Rectal smooth muscle tissue (tissue), 1 donor: Measurements from ENCODE around the gene ELOVL6.
"Not testable (repeated sequence)": the region's sequence is repeated elsewhere in the genome, so short reads cannot be mapped to it uniquely, and the experiment has no call there.

ENCODE experiments used
- H3K27ac ChIP-seq: one replicate; pipeline ENCODE4 v1.7.0; 2013; ENCODE audit warnings: low read depth, low read length, inconsistent platforms
- H3K27me3 ChIP-seq: one replicate; pipeline ENCODE4 v1.7.0; 2013; ENCODE audit warnings: low read length; ENCODE audit not compliant: control insufficient read depth, insufficient read depth
- H3K36me3 ChIP-seq: one replicate; pipeline ENCODE4 v1.7.0; 2013; ENCODE audit warnings: low read length; ENCODE audit not compliant: control insufficient read depth, insufficient read depth
- H3K4me1 ChIP-seq: one replicate; pipeline ENCODE4 v1.7.0; 2013; ENCODE audit warnings: low read length; ENCODE audit not compliant: control insufficient read depth, insufficient read depth
- H3K4me3 ChIP-seq: one replicate; pipeline ENCODE4 v1.7.0; 2013; ENCODE audit warnings: low read length
- H3K9ac ChIP-seq: one replicate; pipeline ENCODE4 v1.7.0; 2013; ENCODE audit warnings: low read length

The ELOVL6 gene

GRCh38 chr4:110055158-110055768, 143.2 kb downstream of the ELOVL6 start:
- Histone ChIP-seq H3K36me3 (no peaks in the 10 kb centered on the region), H3K27ac (no peak overlapping the region), H3K4me1 (no peaks in the 10 kb centered on the region), H3K27me3 (no peaks in the 10 kb centered on the region), H3K4me3 (no peak overlapping the region), H3K9ac (no peak overlapping the region)

DNA sequence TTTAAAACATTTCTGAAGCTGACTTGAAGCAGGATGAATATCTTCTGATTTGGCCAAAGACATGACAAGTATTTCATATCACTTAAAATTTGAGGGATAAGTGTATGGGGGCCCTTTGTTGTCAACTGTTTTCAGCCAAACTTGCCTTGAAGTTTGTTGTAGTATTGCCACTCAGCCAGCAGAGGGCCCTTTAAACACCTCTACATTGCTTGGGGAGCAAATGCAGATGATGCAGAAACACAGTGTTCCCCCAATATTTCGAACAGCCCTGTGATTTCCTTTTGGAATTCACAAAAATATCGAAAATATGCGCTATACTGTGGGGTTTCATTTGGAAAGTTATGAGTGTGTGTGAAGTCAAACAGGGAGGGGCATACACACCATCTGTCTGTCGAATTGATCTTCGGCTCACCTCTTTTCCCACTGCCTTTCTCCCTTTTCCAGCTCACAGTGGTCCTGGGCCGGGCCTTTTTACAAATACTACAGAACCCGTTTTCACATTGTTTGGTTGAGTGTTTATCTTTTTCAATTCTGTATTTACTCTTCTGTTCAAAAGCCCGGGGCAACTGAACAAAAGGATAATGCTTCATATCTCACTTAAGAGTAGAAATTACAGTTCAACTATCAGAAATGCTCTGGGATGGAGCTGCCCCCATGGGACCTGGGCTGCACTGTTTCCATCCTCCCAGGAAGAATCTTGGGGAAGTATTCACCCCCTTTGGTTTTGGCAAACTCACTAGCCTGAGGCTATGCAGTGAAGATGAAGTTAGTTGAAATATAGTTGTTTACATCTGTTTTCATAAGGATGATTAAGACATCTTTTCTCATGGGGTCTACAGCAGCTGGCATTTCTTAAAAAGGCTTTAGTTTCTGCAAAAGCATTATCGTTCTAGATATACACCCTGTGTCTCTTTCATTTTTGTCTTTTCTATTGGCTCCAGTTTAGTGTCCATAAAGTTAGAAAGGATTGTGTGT, 148.2 kb downstream of the ELOVL6 start:
- no peaks in the 10 kb centered on the region for H3K4me1 ChIP-seq
- H3K4me3 ChIP-seq, result no peak overlapping the region
- no peaks in the 10 kb centered on the region for H3K36me3 ChIP-seq
- no peak overlapping the region for H3K27ac ChIP-seq
- no peaks in the 10 kb centered on the region for H3K27me3 ChIP-seq
- H3K9ac ChIP-seq, result no peak overlapping the region

DNA sequence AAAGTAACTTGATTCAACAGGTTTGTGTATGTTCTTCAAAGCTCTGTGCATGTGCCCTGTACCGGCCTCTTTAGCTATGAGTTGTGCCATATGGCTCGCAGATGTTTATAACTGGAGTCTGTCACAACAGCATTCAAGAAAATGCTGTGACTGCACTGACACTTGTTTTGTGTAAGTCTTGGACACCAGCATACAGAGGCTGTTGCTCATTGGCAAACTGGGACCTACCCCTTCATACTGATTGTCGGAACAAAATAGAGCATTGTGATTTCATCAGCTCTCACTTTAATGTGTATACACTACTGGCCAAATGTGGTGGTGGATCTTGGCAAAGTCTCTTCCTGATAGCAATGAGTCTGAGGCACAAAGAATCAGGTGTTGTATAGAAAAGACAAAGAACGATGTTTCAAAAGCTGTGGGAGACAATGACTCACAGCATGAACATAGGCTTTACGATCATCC, 151.8 kb downstream of the ELOVL6 start:
- Histone ChIP-seq H3K4me3 (no peak overlapping the region), H3K27me3 (no peaks in the 10 kb centered on the region), H3K36me3 (no peaks in the 10 kb centered on the region), H3K9ac (no peak overlapping the region), H3K27ac (no peak overlapping the region), H3K4me1 (no peaks in the 10 kb centered on the region)

GRCh38 chr4:110042545-110043517, 155.6 kb downstream of the ELOVL6 start:
- no peaks in the 10 kb centered on the region for H3K27me3 ChIP-seq
- H3K9ac ChIP-seq, result no peak overlapping the region
- no peak overlapping the region for H3K4me3 ChIP-seq
- no peaks in the 10 kb centered on the region for H3K4me1 ChIP-seq
- H3K36me3 ChIP-seq, result no peaks in the 10 kb centered on the region
- no peak overlapping the region for H3K27ac ChIP-seq

- H3K27ac ChIP-seq, result no peak overlapping the region
- H3K27me3 ChIP-seq, result no peaks in the 10 kb centered on the region
- no peaks in the 10 kb centered on the region for H3K36me3 ChIP-seq
- no peak overlapping the region for H3K9ac ChIP-seq
- H3K4me1 ChIP-seq, result no peaks in the 10 kb centered on the region
- no peak overlapping the region for H3K4me3 ChIP-seq
Observed at GRCh38 chr4:110041735-110042134, 156.7 kb downstream of the ELOVL6 start.

- H3K9ac ChIP-seq, H3K27me3 ChIP-seq, H3K4me3 ChIP-seq, H3K4me1 ChIP-seq, H3K27ac ChIP-seq, H3K36me3 ChIP-seq: not testable (repeated sequence)
Observed at GRCh38 chr4:110039164-110039563, 159.3 kb downstream of the ELOVL6 start.

DNA sequence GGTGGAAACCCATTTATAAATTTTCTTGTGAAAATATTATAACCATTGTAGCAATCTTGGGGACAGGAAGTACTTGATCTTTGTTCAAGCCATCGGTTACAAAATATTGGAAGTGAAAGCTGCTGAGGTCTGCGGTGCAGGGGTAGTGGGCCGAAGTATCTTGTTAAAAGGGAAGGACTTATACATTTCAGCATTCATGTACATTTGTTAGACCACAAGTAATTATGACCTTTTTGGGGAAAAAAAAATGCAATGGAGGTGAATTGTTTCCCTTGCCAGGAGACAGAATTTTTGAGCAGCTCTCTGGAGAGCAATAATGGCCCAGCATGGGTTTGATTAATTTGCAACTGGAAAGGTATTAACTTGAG, 164.4 kb downstream of the ELOVL6 start:
- Histone ChIP-seq H3K9ac (no peak overlapping the region), H3K27ac (no peak overlapping the region), H3K4me1 (no peaks in the 10 kb centered on the region), H3K4me3 (no peak overlapping the region), H3K27me3 (no peaks in the 10 kb centered on the region), H3K36me3 (no peaks in the 10 kb centered on the region)

DNA sequence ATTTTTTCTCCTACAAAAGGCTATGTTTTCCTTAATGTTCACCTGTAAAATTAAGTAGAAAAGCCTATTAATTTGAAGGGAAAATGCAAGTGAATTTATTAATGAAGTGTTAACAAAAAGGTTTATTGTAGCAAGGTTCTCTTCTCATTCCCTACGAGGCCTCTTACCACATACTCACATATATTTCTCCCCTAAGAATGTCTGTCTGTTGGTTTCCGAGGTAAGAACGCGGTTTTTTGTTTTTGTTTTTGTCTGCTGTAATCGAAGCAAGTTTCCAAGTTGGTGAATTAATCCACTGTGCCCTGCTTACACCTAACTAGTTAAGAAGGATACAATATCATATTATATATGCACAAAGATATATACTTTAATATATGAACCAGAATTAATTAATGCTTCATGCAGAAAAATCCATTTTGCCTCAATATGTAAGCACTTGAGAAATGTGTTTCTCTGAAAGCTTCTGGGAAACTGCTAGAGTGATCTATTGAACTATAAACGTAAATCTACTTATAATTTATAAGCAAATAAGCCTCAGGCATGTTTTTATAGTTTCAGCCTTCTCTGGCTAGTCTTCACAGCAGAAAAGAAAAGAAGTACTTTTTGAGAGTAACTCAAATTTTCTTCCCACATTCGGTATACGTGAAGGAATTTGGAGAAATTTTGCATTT, 164.9 kb downstream of the ELOVL6 start:
- Histone ChIP-seq H3K4me3 (no peak overlapping the region), H3K36me3 (no peaks in the 10 kb centered on the region), H3K9ac (no peak overlapping the region), H3K27ac (no peak overlapping the region), H3K27me3 (no peaks in the 10 kb centered on the region), H3K4me1 (no peaks in the 10 kb centered on the region)

GRCh38 chr4:110032603-110033002, 165.8 kb downstream of the ELOVL6 start:
- no peaks in the 10 kb centered on the region for H3K4me1 ChIP-seq
- H3K27ac ChIP-seq, result no peak overlapping the region
- no peaks in the 10 kb centered on the region for H3K27me3 ChIP-seq
- H3K36me3 ChIP-seq, result no peaks in the 10 kb centered on the region
- H3K4me3 ChIP-seq, result no peak overlapping the region
- no peak overlapping the region for H3K9ac ChIP-seq

DNA sequence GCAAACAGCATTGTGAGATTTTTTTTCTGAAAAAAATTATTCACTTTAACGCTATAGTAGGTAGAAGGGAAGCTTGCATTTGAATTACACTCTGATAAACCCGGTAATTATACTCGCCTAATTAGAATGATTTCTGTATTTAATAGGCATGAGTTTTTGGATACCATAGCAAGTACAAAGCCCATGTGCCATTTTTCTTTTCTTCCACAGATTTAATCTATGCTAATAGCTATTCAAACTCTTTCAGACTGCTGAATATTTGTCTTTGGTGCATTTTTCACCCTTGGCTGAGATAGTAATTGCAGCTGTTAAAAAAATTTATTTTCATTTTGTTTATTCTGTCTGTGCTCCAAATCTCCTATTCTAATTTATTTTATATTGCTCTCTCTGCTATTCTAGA, 172.7 kb downstream of the ELOVL6 start:
- no peak overlapping the region for H3K27ac ChIP-seq
- no peak overlapping the region for H3K4me3 ChIP-seq
- no peaks in the 10 kb centered on the region for H3K27me3 ChIP-seq
- H3K4me1 ChIP-seq, result no peaks in the 10 kb centered on the region
- H3K36me3 ChIP-seq, result no peaks in the 10 kb centered on the region
- no peak overlapping the region for H3K9ac ChIP-seq

DNA sequence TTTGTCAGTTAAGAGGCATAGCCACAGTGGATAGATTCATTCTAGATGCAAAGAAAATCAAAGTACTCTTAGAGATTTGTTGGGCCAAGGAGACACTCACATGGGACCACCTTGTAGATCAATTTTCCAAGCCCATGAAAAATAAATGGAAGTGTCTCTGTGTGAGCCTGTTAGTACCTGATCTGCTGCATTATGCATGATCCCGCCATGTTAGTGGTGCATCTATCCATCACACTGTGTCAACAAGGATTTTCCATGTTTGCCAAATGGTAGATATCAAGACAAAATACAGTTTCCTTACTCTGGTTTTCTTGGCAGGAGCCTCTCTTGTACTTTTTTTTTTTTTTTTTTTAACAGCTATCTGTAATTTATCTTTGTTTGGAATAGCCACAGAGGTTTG, 173.4 kb downstream of the ELOVL6 start:
- no peak overlapping the region for H3K27ac ChIP-seq
- H3K4me3 ChIP-seq, result no peak overlapping the region
- no peaks in the 10 kb centered on the region for H3K4me1 ChIP-seq
- H3K36me3 ChIP-seq, result no peaks in the 10 kb centered on the region
- no peaks in the 10 kb centered on the region for H3K27me3 ChIP-seq
- no peak overlapping the region for H3K9ac ChIP-seq

DNA sequence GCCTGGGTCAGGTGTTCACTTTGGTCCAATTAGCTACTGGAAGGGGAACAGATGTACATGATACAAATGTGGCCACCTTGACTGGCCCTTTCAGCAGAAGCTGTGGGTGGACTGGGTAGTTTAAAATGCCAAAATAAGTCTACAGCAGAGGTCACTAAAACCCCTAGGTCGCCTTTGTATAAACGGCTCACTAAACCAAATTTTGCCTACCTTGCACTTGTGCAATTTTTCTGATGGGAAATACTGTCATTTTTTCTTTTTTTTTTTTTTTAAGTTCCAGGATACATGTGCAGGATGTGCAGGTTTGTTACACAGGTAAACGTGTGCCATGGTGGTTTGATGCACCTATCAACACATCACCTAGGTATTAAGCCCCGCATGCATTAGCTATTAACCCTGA, 176.0 kb downstream of the ELOVL6 start:
- H3K4me3 ChIP-seq, result no peak overlapping the region
- no peaks in the 10 kb centered on the region for H3K36me3 ChIP-seq
- no peak overlapping the region for H3K9ac ChIP-seq
- H3K27ac ChIP-seq, result no peak overlapping the region
- H3K27me3 ChIP-seq, result no peaks in the 10 kb centered on the region
- no peaks in the 10 kb centered on the region for H3K4me1 ChIP-seq
